Sigmoid colon (tissue), 7 donors: ENCODE results near the gene SP7. TPM values are rescaled to one million over a fixed set of nuclear protein-coding genes. Genes with fewer than 3 reads are reported as not detected.

Source experiments
- DNase-seq: peaks from one replicate; pipeline ENCODE4 v3.0.0-alpha.2; 2019
- H3K27ac ChIP-seq, 4 donors: fragments of 200-600 bp; sonication (generic); one replicate each; pipeline ENCODE4 v1.5.1; 2016 to 2019; ENCODE audit warnings: mild to moderate bottlenecking in 1 of 4
- H3K27me3 ChIP-seq, 3 donors: fragments of 200-600 bp; sonication (generic); one replicate each; pipeline ENCODE4 v1.5.1; 2019; ENCODE audit warnings: mild to moderate bottlenecking in 1 of 3
- H3K36me3 ChIP-seq, 4 donors: fragments of 200-600 bp; sonication (generic); one replicate each; pipeline ENCODE4 v1.5.1; 2016 to 2019
- H3K4me1 ChIP-seq, 4 donors: fragments of 200-600 bp; sonication (generic); one replicate each; pipeline ENCODE4 v1.5.1; 2017 to 2019
- H3K4me3 ChIP-seq, 4 donors: fragments of 200-600 bp; sonication (generic); one replicate each; pipeline ENCODE4 v1.5.1; 2017 to 2019; ENCODE audit warnings: mild to moderate bottlenecking in 2 of 4, moderate library complexity in 1 of 4
- H3K9me3 ChIP-seq, 4 donors: fragments of 200-600 bp in 3 of 4; sonication (generic) in 3 of 4; one replicate each; pipeline versions ENCODE4 v1.5.1 to v1.6.1; 2013 to 2019
- CTCF ChIP-seq, 4 experiments: fragments of 450-650 bp in 3 of 4; fragments of 200-600 bp in 1 of 4; IDR thresholded peaks; one replicate each; pipeline ENCODE4 v1.5.1; 2016 to 2019; ENCODE audit warnings: antibody characterized with exemption in 4 of 4, mild to moderate bottlenecking in 3 of 4, moderate library complexity in 2 of 4
- EP300 ChIP-seq, 4 donors: sonication (generic); formaldehyde crosslinking; IDR thresholded peaks; one replicate each; pipeline ENCODE4 v1.6.1; 2017; ENCODE audit warnings: antibody characterized with exemption in 4 of 4
- POLR2A ChIP-seq, 2 donors: fragments of 450-650 bp; IDR thresholded peaks; one replicate each; pipeline ENCODE4 v1.6.1; 2016; ENCODE audit warnings: antibody characterized with exemption in 2 of 2, mild to moderate bottlenecking in 2 of 2, moderate library complexity in 2 of 2
- POLR2AphosphoS5 ChIP-seq, 4 donors: sonication (generic); formaldehyde crosslinking; IDR thresholded peaks; one replicate each; pipeline ENCODE4 v1.6.1; 2017; ENCODE audit warnings: antibody characterized with exemption in 4 of 4
- WGBS, 2 donors: extraction: QIAGEN DNeasy Blood & Tissue Kit; methylation state at CpG; one replicate each; pipeline ENCODE4 v1.1.7; 2013; 5-methylcytosine and 5-hydroxymethylcytosine counted together
- intact Hi-C: fragments of 100-400 bp; cut with DNase I; formaldehyde crosslinking; loops from one replicate; pipeline ENCODE4 v1.15.1; 2023
- polyA plus RNA-seq, 3 donors: library from polyadenylated mRNA; stranded (reverse); fragments of 200-250 nt; gene quantifications; one replicate each; pipeline ENCODE4 v1.2.3, GENCODE V29; 2013
- total RNA-seq, 4 donors: library from RNA; depleted of rRNA; stranded (reverse); fragments of >200 nt; gene quantifications; one replicate each; pipeline ENCODE4 v1.1.0, GENCODE V29; 2016
- donor health status: healthy with polysubstance abuse.
- donor health status: Bipolar disorder and iron deficiency.
- donor health status: healthy.

The SP7 gene
- total and polyA plus RNA-seq, 7 donors, result not detected

- Histone ChIP-seq H3K27ac (no peak overlapping the region), H3K36me3 (no peaks in the 10 kb centered on the region), H3K4me1 (peaks cover 0 to 6% (median 3%) of the 10 kb centered on the region in 4 donors), H3K4me3 (no peak overlapping the region), H3K27me3 (peaks cover 0 to 37% (median 20%) of the 10 kb centered on the region in 3 donors), H3K9me3 (no peaks in the 10 kb centered on the region)
- no peak for DNase-seq
- intact Hi-C loops, result no loop called here
- TF ChIP-seq EP300 (IDR thresholded peaks at IDR 0.05) (no peak), POLR2A (IDR thresholded peaks at IDR 0.05) (no peak), POLR2AphosphoS5 (IDR thresholded peaks at IDR 0.05) (no peak), CTCF (IDR thresholded peaks at IDR 0.05) (no peak)
- 82 to 83% methylated on average over 5 of the region's 5 CpGs for WGBS, 2 donors
Observed at GRCh38 chr12:53330671-53331070, 5.5 kb downstream of the SP7 start.

DNA sequence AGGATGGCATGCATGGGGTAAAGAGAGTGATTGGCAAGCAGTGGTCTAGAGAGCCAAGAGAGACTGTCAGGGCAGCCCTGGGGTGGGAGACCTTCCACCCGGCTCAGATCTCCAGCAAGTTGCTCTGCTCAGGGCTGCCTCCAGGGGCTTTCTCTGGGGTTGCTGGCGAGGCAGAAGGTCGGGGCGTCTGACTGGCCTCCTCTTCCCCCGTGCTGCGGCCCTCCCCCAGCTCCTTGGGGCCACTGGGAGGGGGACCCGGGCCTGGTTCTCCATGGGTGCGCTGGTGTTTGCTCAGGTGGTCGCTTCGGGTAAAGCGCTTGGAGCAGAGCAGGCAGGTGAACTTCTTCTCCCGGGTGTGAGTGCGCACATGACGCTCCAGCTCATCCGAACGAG lies 8.1 kb downstream of the SP7 start:
- intact Hi-C loops, result no loop called here
- DNase-seq, result no peak
- Histone ChIP-seq H3K27me3 (peaks cover 0 to 14% (median 6%) of the 10 kb centered on the region in 3 donors), H3K4me3 (no peak overlapping the region), H3K36me3 (no peaks in the 10 kb centered on the region), H3K9me3 (no peaks in the 10 kb centered on the region), H3K4me1 (peaks cover 0 to 24% (median 18%) of the 10 kb centered on the region in 4 donors), H3K27ac (no peak overlapping the region)
- 40 to 54% methylated on average over 16 of the region's 16 CpGs for WGBS, 2 donors
- TF ChIP-seq POLR2AphosphoS5 (IDR thresholded peaks at IDR 0.05) (no peak), EP300 (IDR thresholded peaks at IDR 0.05) (no peak), POLR2A (IDR thresholded peaks at IDR 0.05) (no peak), CTCF (IDR thresholded peaks at IDR 0.05) (no peak)

GRCh38 chr12:53327435-53328042 lies 8.6 kb downstream of the SP7 start:
- TF ChIP-seq EP300 (IDR thresholded peaks at IDR 0.05) (no peak), CTCF (IDR thresholded peaks at IDR 0.05) (peak in 3 of 4 experiments; percentile 12 to 25 (median 14))
- WGBS, 2 donors, result 60 to 85% methylated on average over 3 of the region's 3 CpGs
- peaks cover 0 to 24% (median 18%) of the 10 kb centered on the region in 4 donors for H3K4me1 ChIP-seq
- no peak overlapping the region for H3K27ac ChIP-seq
- intact Hi-C loops, result no loop called here
- no peak overlapping the region for H3K4me3 ChIP-seq
- no peaks in the 10 kb centered on the region for H3K36me3 ChIP-seq
- DNase-seq, result no peak
- no peaks in the 10 kb centered on the region for H3K9me3 ChIP-seq
- peaks cover 0 to 9% (median 1%) of the 10 kb centered on the region in 3 donors for H3K27me3 ChIP-seq

DNA sequence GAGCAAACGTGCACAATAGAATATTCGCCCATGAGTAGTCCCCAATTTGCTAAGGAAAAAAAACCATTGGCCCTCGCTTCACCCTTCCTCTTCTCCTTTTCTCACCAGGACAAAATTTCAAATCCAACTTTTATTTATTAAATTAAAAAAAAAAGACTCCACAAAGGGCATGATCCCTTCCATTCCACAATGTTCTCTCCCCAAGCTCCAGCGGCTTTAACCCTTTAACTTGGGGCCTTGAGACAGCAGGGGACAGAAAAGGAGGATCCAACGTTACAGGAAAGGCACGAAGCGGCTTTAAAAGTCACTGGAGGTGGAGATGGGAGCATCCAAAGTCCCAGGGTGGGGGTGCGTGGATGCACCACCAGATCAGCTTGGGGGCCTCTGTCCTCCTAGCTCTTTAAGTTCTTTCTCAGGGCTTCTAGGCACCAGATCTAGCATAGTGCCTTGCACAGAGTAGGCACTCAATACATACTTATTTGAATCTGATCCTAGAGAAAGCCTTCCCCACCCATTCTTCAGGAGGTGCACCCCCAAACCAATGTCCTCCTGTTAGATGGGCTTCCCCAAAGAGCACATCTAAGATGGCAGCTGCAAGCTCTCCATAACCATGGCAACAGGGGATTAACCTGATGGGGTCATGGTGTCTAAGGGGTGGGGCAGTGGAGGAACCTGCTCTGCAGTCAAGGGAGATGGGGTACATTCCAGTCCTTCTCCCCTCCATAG lies 9.5 kb downstream of the SP7 start:
- 65 to 81% methylated on average over 8 of the region's 8 CpGs for WGBS, 2 donors
- no peak for DNase-seq
- intact Hi-C loops, result no loop called here

More for the DNA sequence above, 9.5 kb downstream of the SP7 start:
- peaks cover 0 to under 1% (median 0%) of the 10 kb centered on the region in 3 donors for H3K27me3 ChIP-seq
- peak overlapping the region in 2 of 4 donors; percentile 90 to 96 for H3K27ac ChIP-seq
- H3K9me3 ChIP-seq, result no peaks in the 10 kb centered on the region
- H3K4me3 ChIP-seq, result peak overlapping the region in 1 of 4 donors; percentile 85
- no peaks in the 10 kb centered on the region for H3K36me3 ChIP-seq
- TF ChIP-seq POLR2AphosphoS5 (IDR thresholded peaks at IDR 0.05), result no peak
- no peak for TF ChIP-seq POLR2A (IDR thresholded peaks at IDR 0.05)
- TF ChIP-seq EP300 (IDR thresholded peaks at IDR 0.05), result no peak
- TF ChIP-seq CTCF (IDR thresholded peaks at IDR 0.05), result no peak
- H3K4me1 ChIP-seq, result peaks cover 0 to 30% (median 24%) of the 10 kb centered on the region in 4 donors
